Cardiac muscle cell (in vitro differentiated cells and primary cell): Measurements from ENCODE around the gene ASCC3. TPM values are rescaled to one million over a fixed set of nuclear protein-coding genes. Genes with fewer than 3 reads are reported as not detected.

Experiments used
- DNase-seq, 2 donors: peaks; one replicate each; pipeline versions ENCODE4 v3.0.0 to v3.0.0-alpha.2; 2010 to 2017; ENCODE audit warnings: low read depth in 1 of 2, low spot score in 1 of 2
- H3K27ac ChIP-seq: fragments of 200-600 bp; sonication (generic); 2 replicates; pipeline ENCODE4 v1.5.1; 2016
- H3K27me3 ChIP-seq: fragments of 200-600 bp; sonication (generic); 2 replicates; pipeline ENCODE4 v1.6.0; 2016; ENCODE audit warnings: control low read depth
- H3K36me3 ChIP-seq: fragments of 200-600 bp; sonication (generic); 2 replicates; pipeline ENCODE4 v1.5.1; 2016; ENCODE audit warnings: control low read depth
- H3K4me1 ChIP-seq: fragments of 200-600 bp; sonication (generic); 2 replicates; pipeline ENCODE4 v1.8.1; 2017; ENCODE audit warnings: low read depth, mild to moderate bottlenecking, mixed run types
- H3K4me3 ChIP-seq: fragments of 200-600 bp; sonication (generic); 2 replicates; pipeline ENCODE4 v1.5.1; 2016; ENCODE audit warnings: mild to moderate bottlenecking
- H3K9me3 ChIP-seq: fragments of 200-600 bp; sonication (generic); 2 replicates; pipeline ENCODE4 v1.5.1; 2017; ENCODE audit warnings: low read depth, mild to moderate bottlenecking, control low read depth
- polyA plus RNA-seq: library from polyadenylated mRNA; unstranded; fragments of >200 nt; fragmentation: Nextera tagmentation; extraction: Ambion mirVana; gene quantifications from 2 replicates; pipeline ENCODE4 v1.2.1, GENCODE V29; 2016
- total RNA-seq: library from RNA; depleted of rRNA; stranded (reverse); fragments of >200 nt; gene quantifications from 2 replicates; pipeline ENCODE4 v1.2.3, GENCODE V29; 2016
- TF ChIP-seq, protein P1 (sequence below): IDR thresholded peaks from 2 replicates; pipeline ENCODE4 v1.5.1; 2012; ENCODE audit warnings: low read depth, mild to moderate bottlenecking, low read length

The ASCC3 gene
- total and polyA plus RNA-seq, 2 experiments from 2014 or later = 29.3 to 33.7 TPM

DNA sequence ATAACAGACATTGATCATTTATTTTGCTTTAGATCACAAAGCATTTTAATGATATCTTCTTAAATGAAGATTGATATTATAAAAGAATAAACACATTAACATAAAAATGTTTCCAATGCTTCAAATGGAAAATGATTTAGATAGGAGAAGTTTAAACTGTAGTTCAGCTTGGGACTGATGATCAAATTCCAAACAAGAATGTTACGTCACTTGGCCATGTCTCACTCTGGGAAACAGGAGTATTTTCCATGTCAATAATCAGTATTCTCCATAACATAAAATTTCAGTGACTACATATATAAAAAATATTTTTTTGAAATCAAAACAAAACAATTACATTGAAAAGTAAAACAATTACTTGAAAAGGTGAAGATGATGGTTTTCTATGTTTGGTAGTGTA, 363.5 kb downstream of the ASCC3 start:
- H3K9me3 ChIP-seq = no peaks in the 10 kb centered on the region
- H3K27ac ChIP-seq = no peak overlapping the region
- no peak overlapping the region for H3K4me3 ChIP-seq
- no peak for DNase-seq
- H3K36me3 ChIP-seq = no peaks in the 10 kb centered on the region
- no peaks in the 10 kb centered on the region for H3K4me1 ChIP-seq
- H3K27me3 ChIP-seq = no peaks in the 10 kb centered on the region
- TF ChIP-seq, protein P1, sequence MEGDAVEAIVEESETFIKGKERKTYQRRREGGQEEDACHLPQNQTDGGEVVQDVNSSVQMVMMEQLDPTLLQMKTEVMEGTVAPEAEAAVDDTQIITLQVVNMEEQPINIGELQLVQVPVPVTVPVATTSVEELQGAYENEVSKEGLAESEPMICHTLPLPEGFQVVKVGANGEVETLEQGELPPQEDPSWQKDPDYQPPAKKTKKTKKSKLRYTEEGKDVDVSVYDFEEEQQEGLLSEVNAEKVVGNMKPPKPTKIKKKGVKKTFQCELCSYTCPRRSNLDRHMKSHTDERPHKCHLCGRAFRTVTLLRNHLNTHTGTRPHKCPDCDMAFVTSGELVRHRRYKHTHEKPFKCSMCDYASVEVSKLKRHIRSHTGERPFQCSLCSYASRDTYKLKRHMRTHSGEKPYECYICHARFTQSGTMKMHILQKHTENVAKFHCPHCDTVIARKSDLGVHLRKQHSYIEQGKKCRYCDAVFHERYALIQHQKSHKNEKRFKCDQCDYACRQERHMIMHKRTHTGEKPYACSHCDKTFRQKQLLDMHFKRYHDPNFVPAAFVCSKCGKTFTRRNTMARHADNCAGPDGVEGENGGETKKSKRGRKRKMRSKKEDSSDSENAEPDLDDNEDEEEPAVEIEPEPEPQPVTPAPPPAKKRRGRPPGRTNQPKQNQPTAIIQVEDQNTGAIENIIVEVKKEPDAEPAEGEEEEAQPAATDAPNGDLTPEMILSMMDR = no peak

DNA sequence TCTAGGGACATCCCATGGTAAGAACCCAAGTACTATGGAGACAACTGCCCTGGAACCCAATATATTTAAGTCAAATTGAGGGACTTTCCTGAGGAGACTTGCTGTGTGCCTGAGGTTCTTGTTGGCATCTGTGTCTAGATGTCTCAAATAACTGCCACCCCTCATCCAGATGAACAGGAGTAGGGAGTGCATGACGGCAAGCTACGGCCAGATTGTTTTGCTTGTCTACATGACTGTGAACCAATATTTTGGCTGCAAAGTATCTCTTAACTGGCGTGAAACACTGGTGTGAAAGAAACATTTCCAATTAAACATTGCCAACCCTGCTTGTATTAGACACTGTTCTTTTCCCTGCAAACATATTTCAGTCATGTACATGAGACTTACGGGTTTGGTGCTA, 364.0 kb downstream of the ASCC3 start:
- no peaks in the 10 kb centered on the region for H3K9me3 ChIP-seq
- TF ChIP-seq, protein P1 = no peak
- no peak overlapping the region for H3K4me3 ChIP-seq
- peaks cover 2% of the 10 kb centered on the region for H3K36me3 ChIP-seq
- no peaks in the 10 kb centered on the region for H3K4me1 ChIP-seq
- H3K27ac ChIP-seq = no peak overlapping the region
- no peak for DNase-seq
- H3K27me3 ChIP-seq = no peaks in the 10 kb centered on the region

DNA sequence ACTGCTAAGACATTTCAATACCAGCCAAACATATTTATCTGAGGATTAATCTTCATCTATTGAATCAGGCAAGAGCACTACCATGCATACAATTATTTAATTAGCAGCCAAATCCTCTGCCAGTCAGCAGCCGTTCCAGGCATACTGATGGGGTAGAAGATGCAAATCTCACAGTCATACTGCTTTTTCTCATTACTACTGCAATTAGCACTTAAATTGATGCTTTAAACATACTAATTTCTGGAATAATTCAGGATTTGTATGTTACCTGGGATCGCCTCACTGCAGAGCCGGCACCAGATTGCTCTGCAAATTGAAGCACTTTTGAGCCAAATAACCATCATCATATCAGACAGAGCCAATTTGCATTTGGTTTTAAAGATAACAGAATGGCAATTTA, 366.5 kb downstream of the ASCC3 start:
- H3K9me3 ChIP-seq = no peaks in the 10 kb centered on the region
- H3K36me3 ChIP-seq = peaks cover 12% of the 10 kb centered on the region
- TF ChIP-seq, protein P1 = no peak
- DNase-seq = no peak
- H3K4me3 ChIP-seq = no peak overlapping the region
- H3K27me3 ChIP-seq = no peaks in the 10 kb centered on the region
- H3K4me1 ChIP-seq = no peaks in the 10 kb centered on the region
- no peak overlapping the region for H3K27ac ChIP-seq

DNA sequence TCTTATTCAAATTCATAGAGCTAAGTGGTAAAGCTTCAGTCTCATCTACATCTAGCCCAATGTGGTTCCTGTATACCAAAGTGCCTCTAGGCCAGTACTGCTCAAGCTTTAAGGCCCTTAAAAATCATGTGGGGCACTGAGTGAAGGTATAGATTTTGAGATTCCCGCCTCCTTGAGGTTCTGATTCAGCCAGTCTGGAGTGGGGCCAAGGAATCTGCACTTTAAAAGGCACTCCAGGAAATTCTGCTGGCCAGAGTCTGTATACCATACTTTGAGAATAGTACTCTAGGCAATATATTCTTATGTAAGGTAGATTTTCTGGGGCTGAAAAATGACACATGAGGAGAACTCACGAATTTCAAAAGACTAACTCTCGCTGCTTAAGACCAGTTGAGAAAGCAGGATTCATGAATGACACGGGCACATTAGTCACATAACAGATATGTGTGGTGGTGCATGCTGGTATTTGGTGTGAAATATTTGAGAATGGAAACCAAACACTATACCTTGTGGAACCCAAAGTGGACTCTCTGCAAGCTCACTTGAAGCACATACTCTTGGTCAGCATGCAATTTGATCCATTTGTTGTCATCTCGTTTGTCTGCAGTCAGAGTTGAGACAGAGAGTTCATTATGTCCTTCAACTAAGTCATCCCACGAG, 368.8 kb downstream of the ASCC3 start:
- Histone ChIP-seq H3K4me3 (no peak overlapping the region), H3K36me3 (peaks cover 18% of the 10 kb centered on the region), H3K4me1 (no peaks in the 10 kb centered on the region), H3K9me3 (no peaks in the 10 kb centered on the region), H3K27ac (no peak overlapping the region), H3K27me3 (no peaks in the 10 kb centered on the region)
- TF ChIP-seq, protein P1 = no peak
- peak; percentile 1 to 61 for DNase-seq

DNA sequence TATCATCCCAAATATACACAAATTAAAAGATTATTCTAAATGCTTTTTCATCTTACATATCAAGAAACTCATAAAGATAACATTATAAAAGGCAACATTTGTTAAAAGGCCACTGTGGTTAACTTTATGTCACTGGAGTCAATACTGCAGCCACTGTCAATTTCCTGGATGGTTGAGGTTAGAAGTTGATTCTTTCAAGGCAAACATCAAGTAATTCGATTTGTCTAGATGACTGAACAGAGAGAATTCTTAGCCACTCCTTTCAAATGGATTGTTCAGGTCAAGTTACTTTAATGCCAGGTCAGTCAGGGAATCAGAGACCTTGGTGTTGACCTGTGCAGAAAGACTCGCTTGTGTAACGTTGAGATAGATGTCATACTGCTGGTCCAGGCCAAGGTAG, 372.0 kb downstream of the ASCC3 start:
- H3K27ac ChIP-seq = no peak overlapping the region
- no peak for DNase-seq

More for the DNA sequence above, 372.0 kb downstream of the ASCC3 start:
- H3K36me3 ChIP-seq = peaks cover 18% of the 10 kb centered on the region
- TF ChIP-seq, protein P1 = no peak
- no peaks in the 10 kb centered on the region for H3K4me1 ChIP-seq
- no peaks in the 10 kb centered on the region for H3K27me3 ChIP-seq
- no peaks in the 10 kb centered on the region for H3K9me3 ChIP-seq
- H3K4me3 ChIP-seq = no peak overlapping the region
